Activated T-cell treated with anti-CD3 and anti-CD28 coated beads for 48 hours (primary cell): ENCODE measurements around the gene ABCC4.

Experiments
- DNase-seq: peaks from one replicate; pipeline ENCODE4 v3.0.0-alpha.2; 2020; ENCODE audit warnings: low read depth

The ABCC4 gene

DNA sequence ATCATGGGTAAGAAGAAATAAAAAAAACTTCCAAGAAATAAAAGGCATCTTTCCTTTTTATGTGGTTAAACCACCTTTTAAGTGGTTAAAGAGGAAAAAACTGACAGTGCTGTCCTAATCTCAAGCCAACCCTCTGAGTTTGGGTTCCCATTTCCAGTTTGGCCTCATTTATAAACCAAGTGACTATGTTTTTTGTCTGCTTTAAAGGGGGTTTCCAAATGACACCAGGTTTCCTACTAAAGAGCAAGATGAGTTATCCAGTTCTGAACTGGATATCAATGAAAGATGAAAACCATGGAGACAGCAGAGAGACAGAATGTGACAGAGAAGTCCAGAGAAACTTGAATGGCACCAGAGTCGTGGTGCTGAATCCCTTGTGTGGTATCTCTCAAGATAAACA is 251.5 kb downstream of the ABCC4 start:
- DNase-seq = no peak

DNA sequence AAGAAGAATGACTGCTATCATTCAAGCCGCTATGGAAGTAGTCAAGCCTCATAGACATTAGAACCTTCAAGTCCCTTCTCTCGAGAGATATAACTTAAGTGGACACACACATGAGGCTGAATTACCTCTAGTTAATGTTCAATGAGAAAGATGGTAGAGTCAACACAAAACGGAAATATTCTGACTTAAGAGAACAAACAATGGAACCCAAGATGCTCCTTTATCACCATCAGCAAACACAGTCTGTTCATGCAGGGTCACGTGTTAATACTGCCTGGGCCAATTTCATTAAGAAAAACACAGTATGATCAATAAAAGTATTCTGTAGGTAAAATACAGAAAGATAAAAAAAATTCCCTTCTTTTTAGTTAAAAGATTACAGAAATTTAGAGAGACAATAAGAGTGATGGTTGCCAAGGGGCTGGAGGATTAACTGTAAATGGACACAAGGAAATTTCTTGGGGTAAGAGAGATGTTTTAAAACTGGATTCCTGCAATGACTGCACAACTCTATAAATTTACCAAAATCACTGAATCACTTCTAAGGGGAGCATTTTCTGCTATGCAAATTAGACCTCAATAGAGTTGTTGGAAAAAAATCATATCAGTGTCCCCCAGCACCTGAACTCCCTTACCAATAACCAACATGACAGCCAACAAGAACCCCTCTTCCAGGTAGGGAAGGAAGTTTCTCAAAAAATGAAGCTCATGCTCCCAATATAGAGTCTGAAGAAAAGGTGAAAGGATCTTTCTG is 256.6 kb downstream of the ABCC4 start:
- DNase-seq = no peak

DNA sequence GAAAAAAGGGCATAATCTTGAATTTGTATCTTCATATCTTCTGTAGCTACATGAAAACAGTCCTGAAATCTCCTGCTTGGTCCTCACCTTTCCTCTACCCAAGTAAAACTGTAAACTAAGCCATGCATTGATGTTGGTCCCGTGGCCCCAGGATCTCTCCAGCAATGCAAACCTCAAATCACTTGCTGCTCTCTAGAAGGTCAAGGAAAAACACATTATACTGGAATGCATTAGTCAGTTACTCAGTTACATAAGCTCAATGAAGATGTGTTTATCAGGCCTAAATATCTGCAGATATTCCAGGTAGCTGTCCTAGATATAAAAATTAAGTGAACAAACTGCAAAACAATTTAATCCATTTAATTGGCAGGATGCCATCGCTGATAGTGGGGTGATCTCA is 261.8 kb downstream of the ABCC4 start:
- DNase-seq = no peak

DNA sequence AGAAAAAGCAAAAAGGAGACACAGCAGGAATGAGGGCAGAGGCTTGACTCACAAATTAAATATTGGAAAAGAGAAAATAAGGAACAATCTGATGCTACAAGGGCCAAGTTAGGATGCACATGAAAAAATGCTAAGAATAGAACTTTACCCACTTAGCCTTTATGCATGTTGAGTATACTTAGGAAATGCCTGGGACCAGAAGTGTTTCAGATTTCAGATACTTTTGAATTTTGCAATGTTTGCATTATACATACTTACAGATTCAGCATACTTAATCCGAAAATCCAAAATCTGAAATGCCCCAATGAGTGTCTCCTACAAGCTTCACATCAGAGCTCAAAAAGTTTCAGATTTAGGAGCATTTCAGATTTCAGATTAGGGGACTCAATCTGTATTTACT is 262.3 kb downstream of the ABCC4 start:
- DNase-seq = no peak

DNA sequence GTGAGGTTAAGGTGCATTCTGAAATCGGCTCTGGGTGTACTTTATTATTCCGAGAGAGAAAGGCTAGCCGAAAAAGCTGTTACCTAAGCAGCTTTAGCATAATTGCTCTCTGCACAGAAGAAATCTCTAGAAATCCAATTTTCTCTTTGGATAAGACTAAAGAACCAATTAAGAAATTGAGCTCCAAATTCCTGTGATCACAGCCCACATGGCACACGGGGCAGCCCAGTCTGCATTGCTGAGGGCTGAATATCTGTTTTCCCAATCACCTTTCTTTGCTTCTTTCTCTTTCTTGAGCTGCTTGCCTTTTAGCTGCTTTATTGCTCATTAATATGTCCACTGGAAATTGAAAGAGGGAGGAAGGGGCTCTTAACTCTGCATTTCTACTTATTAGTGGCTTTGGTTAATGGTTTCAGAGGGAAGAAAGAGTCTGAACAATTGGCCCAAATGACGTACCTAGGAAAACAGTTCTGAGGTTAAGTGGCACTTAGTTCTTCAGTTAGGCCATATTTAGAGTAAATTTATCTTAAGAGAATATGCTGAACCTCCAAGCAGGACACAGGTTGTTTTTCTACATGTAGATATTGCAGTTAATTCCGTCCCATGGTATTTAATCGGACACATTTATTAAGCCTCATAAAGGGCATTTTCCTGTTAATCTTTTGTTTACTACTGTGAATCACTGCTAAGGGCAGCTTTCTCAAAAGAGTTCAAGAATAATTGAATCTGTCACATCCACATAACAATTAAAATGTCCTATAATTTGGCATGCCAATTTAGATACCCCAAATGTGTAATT is 265.7 kb downstream of the ABCC4 start:
- no peak for DNase-seq

DNA sequence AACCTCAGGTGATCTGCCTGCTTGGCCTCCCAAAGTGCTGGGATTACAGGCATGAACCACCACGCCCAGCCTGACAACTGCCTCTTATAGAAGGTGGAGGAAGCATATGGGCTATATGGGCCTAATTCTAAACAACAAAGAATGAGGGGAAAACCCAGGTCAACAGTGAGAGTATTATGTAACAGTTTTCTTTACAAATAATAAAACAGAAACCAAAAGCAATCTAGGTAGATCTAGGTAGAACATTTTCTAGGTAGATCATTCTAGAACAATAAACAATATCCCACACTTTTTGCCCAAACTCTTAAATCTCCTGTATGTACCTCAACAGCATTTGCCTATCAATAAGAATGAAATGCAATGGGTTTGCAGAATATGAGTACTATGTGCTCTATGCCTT is 267.4 kb downstream of the ABCC4 start:
- DNase-seq = no peak

DNA sequence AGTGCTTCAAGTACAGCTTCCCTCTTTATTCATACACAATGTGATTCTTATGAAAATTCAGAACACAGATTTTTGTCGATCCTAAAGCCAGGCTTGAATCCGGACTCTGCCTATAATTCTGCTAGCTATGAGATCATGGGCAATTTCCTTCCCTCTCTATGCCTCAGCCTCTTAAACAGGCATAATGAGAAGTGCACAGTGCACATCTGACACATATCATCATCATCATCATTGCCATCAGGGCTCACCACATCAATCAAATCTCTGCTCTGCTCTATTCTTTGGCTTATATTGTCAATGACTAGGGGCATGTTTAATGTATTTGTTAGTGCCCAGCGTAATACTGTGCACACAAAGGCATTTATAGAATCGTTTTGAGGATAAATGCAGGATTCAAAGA is 269.1 kb downstream of the ABCC4 start:
- no peak for DNase-seq

DNA sequence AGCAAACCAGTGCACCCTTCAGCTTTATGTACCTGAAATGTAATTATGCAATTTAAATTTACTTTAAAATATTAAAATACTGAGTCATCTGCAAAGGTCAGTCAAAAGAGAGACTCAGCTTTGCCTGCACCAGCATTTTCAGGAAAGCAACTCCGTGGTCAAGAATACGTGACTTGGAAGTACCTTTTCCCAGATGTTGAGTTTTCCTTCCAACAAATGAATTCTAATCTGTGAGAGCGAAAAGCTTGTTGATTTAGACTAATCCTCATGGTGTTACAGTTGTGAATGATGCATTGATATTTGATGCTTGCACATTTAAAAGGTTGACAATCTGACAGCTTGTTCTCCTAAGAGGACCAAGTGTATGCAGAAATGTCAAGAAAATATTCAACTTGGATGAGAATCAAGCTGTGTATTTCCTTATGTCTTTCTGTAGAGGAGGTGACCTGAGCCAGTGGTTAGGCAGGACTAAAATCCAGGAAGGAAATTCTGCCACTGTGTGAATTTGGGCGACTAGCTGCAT is 270.4 kb downstream of the ABCC4 start:
- no peak for DNase-seq

DNA sequence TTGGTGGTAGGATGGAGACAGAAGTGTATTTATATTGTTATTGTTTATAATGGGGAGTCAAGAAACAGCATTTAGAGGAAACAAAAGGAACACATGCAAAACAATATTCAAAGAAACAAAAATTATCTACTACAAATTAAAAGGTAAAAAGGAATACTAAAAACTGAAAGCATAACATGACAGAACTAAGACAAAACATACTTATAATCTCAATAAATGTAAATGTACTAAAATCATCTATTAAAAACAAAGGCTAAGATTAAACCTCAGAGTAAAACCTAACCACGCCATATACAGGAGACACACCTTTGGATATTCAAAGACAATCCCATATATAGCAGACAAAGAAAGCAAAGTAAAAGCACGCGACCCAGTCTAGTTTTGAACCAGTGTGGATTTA is 273.6 kb downstream of the ABCC4 start:
- DNase-seq = no peak

DNA sequence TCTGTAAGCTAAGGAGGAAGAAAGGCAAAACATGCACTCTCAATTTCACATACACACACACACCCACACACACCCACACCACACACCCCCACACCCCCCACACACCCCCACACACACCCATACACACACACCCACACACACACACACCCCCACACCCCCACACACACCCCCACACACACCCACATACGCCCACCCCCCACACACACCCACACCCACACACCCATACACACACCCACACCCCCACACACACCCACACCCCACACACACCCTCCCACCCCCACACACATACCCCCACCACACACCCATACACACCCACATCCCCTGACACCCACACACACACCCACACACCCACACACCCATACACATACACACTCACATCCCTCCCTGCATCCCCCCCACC is 276.1 kb downstream of the ABCC4 start:
- no peak for DNase-seq

DNA sequence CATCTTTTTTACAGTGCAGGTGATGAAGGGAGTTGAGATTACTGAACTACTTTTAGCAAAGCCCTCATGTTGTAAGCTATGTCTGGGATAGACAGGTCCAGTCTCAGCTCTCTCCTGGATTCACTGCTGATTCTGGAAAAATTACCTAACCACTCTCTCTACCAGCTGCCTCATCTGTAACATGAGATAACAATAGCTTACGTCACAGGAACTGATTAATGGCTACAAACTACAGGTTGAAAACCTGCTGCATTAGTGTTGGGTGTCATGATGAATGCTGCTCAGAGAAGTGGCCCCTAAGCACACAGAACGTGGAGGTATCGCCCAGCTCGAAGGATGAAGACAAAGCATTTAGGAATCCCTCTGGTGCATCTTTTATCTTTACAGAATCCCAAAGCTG is 277.8 kb downstream of the ABCC4 start:
- no peak for DNase-seq

DNA sequence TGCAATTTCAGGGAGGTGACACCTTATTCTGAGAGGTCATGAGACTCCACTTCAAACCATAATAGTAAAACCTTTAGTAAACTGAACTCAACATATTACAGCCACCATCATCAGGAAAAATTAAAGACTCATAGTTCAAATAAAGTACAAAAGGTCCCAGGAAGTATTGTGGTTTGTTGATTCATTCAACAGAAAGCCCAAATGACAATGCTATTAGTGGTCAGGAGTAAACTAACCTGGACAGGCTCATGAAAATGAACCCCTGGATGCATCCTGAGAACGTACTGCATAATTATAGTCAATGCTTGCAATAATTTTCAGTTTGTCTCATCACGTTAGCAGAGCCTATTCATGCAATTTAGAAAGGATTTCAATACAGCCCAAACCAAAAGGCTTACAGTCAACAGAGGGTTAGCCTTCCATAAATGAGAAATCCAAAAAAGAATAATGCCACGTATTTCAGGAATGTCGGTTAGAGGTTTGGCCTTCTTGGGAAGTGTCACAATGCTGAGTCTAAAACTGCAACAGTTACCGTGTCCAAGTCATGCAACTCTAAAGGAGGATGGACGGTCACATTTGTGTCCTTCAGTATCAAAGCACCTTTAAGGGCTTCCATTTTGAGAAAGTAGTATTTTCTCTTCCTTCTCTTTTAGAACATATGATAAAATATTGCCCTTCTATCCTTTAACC is 280.8 kb downstream of the ABCC4 start:
- no peak for DNase-seq

DNA sequence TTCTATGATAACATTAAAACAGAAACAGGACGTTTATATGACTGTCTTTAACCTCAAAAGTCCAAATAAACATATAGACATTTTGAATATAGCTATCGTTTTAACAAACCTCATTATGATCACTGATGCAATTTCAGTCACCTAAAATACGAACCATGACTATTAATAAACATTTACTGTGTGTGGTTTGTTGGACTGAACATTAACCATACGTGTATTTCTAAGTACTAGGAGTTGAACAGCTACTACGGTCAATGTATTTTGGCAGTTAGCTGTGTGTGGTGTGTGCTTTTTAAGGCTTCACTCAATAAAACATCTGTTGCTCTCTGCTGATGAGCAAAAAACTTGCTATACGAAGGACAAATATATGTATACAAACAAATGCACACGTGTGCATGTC is 281.4 kb downstream of the ABCC4 start:
- DNase-seq = no peak

DNA sequence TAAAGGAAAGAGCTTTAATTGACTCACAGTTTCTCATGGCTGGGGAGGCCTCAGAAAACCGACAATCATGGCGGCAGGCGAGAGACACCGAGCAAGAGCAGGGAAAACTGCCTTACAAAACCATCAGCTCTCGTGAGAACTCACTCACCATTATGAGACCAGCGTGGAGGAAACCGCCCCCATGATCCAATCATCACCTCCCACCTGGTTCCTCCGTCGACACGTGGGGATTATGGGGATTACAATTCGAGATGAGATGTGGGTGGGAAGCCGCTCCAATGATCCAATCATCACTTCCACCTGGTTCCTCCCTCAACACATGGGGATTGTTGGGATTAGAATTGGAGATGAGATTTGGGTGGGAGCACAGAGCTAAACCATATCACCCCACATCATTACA is 293.9 kb downstream of the ABCC4 start:
- DNase-seq = no peak

DNA sequence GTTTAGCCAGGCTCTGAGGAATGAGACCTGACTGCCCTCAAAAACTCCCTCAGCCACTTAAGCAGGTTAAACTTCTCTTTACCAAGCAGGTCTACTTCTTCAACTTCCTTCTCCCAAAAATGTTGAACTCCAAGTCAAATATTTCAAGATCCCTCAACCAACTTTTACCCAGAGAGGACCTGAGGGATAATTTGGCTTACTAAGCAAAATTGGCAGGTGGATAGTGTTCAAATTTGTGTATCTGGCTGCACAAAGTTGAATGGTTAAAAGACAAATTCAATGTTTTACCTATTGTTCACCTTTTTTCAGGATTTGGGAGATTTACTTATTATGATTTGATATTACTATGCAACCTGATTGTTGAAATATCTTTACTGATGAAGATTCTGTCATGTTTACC is 296.0 kb downstream of the ABCC4 start:
- DNase-seq = no peak

DNA sequence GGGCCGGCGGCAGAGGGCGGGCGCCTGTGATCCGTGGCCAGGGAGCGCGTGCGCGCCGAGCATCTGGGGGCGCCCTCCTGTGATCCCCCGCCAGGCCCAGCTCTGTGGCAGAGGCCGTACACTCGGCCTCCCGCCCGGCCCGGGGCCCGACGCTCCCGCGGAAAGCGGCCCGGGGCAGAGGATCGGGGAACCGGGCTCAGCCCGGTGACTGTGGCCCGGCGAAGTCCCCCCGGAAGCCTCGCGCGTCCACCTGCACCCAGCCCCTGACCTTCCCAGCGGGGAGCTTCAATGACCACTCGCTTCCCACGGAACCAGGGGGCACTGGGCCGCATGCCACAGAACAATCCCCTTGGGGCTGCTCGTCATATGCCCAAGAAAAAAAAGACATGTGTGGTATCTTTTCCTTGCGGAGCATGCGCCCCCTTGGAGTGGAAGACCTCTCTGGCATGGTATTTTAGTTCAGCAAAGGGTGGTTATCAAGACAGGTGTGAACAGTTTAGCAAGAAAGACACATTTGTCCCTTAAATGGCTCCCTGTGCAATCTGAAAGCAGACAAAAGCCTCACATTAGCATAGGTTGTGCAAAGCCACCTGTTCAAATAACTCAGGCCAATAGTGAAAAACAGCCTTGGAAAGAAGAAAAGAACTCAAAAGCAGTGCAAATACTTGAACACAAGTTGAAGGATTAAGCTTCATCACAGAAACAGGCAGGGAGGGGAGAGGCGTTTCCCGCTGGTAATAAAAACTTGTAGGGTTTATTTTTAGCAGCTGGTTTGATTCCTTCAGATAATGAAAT is 298.0 kb downstream of the ABCC4 start:
- no peak for DNase-seq

DNA sequence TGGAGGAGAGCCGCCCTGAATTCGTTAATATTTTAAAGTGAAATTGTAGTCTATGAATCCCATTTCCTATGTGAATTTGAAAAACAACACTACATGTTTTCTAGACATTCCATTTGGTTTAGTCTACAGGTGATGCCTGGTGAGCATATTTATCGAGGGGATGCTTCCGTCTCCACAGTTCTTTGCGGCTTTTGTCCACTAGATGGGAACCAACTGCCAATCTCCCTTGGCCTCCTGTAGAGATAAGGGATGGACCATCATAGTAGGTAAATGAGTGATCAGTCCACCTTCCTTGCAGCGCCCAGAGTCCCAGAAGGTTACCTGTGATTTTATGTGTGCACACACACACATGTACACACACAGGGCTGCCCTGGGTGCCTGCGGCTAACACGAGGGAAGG is 299.1 kb downstream of the ABCC4 start:
- no peak for DNase-seq

DNA sequence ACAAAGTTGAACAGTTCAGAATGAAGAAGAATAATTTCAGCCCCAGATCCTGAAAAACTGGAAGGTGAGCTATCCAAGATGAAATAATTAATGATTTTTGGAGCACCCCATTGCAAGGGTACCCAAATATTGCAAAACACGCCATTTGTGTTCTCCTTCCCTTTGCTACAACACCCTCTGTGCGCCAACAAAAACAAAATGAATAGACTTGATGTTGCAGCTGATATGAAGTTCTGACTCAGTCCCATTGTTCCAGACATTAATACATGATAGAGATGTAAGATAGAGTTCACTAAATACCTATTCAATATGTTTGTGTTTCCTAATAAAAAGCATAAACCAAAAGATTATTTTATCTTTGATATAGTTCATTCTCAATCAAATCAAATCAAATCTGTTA is 301.4 kb downstream of the ABCC4 start:
- no peak for DNase-seq

DNA sequence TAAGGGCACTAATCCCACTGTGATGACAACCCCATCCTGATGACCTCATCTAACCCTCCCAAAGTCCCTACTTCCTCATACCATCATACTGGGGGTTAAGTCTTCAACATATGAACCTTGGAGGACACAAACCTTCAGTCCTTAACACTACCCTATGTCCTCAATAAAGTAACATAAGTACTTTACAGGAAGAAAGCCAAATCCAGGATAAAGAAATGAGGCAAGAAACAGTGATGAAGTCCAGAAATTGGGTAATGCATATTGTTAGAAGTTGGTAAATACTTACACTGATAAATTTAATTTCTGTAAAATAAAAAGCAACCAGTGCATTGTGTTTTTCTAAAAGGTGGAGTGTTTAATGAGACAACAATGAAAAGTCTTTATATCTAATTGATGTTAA is 304.1 kb downstream of the ABCC4 start:
- DNase-seq = no peak

DNA sequence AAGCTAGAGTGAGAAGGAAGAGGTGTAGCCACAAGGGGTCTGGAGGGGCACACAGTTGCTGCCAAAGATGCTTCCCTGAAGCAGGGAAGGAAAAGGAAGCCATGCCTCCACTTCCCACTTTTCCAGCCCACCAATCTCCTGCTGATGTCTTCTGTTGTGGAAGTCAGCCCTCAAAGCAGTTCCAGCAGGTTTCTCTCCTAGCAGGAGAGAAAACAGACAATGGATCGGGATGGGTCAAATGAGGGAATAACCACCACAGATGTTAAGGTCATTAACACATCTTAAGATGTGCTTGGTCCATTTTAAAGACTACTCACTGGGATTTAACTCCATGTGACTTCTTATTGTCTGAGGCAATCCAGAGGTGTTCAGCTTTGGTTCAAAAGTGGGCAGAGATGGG is 304.8 kb downstream of the ABCC4 start:
- DNase-seq = no peak

DNA sequence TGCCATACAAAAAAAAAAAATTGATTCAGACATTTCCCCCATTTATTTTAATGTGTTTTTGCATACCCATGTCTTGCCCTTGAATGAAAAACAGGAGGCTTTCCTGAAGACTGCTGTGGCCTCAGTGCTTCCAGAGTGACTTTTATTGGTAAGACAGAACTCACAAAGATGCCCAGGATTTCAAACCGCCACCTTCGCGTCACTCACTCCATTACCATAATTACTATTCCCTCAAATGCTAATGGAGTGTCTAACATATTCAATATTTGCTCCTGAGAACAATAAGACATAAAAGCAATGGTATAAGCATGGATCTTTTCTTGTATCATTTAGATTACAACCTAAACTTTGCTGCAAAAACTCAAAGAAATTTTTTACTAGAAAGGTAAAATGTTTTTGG is 306.7 kb downstream of the ABCC4 start:
- no peak for DNase-seq

DNA sequence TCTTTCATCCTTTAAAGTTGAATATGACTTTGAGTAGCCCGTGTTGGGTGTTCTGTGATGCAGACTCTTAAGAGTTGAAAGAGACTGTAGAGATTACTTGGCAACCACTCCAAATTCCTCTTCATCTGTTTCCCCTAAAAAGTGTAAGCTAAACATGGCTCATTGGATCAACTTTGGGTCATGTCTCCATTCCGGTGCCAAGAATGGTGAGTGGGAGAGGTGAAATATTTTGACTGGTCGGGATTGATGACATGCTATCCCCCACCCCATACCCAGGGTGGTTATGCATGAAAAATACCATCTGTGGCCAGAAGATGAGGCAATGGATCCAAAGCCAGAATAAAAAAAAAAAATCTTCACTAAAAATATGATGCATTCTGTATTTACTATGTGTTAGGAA is 307.6 kb downstream of the ABCC4 start:
- DNase-seq = no peak
